Measurements from ENCODE around the gene DTWD2.
"Not testable (repeated sequence)": the region's sequence is repeated elsewhere in the genome, so short reads cannot be mapped to it uniquely, and the experiment has no call there.

Gene DTWD2

DNA sequence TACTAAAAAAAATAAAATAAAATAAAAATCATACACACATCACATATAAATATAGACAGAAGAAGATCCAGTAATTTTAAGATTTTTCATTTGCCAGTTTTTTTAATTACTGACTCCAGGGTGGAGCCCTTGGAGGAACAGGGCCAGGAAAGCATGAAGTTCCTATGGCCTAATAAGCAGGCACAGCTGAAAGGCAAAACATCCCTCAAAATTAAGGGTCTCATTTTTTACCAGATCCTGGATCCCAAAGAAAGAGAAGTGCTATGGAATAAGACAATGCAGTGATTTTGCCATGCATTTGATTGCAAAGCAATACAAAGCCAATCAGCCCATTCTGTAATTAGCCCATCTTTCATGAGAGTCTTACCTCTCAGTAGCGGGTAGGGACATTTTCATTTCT is 11.3 kb upstream of the DTWD2 start:
- in situ Hi-C loops (cut with MboI; ENCODE audit: low sequenced_read_pairs), result loop anchor here (25.0 kb wide), 1 partner anchor 413 kb away; no protein-coding TSS in a partner anchor

DNA sequence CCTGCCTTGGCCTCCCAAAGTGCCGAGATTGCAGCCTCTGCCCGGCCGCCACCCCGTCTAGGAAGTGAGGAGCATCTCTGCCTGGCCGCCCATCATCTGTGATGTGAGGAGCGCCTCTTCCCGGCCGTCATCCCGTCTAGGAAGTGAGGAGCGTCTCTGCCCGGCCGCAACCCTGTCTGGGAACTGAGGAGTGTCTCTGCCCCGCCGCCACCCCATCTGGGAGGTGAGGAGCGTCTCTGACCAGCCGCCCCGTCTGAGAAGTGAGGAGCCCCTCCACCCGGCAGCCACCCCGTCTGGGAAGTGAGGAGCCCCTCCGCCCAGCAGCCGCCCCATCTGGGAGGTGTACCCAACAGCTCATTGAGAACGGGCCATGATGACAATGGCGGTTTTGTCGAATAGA is 10.5 kb upstream of the DTWD2 start:
- in situ Hi-C loops (cut with MboI; ENCODE audit: low sequenced_read_pairs), result not testable (repeated sequence)

DNA sequence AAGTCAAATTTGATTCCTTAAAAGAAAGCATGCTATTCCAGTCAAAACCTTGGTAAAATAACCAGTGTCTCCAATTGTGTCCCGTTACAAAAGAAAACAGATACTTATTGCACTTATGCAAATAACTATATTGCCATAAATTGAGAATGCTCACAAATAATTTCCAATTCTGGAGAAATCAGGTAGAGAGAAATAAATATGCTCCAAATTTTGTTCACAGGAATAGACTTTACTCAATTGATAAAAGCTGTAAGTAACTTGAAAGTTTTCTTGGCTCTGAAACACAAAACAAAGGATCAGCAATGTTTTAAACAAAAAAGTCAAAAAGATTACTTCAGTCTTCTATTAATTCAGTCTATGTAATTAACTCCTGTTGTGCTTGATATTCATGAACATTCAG is 7.8 kb upstream of the DTWD2 start:
- in situ Hi-C loops (cut with MboI; ENCODE audit: low sequenced_read_pairs), result no loop called here

DNA sequence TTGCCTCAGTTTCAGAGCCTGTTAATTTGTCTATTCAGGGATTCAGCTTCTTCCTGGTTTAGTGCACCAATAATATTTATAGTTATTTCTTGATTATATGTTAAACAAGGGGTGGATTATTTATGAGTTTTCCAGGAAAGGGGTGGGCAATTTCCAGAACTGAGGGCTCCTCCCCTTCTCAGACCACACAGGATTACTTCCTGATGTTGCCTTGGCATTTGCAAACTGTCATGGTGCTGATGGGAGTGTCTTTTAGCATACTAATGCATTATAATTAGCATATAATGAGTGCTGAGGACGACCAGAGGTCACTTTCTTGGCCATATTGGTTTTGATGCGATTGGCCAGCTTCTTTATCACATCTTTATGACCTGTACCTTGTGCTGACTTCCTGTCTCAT is 6.2 kb upstream of the DTWD2 start:
- in situ Hi-C loops (cut with MboI; ENCODE audit: low sequenced_read_pairs), result no loop called here

DNA sequence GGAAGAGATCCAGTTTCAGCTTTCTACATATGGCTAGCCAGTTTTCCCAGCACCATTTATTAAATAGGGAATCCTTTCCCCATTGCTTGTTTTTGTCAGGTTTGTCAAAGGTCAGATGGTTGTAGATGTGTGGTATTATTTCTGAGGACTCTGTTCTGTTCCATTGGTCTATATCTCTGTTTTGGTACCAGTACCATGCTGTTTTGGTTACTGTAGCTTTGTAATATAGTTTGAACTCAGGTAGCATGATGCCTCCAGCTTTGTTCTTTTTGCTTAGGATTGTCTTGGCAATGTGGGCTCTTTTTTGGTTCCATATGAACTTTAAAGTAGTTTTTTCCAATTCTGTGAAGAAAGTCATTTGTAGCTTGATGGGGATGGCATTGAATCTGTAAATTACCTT is 4.8 kb upstream of the DTWD2 start:
- in situ Hi-C loops (cut with MboI; ENCODE audit: low sequenced_read_pairs), result not testable (repeated sequence)

DNA sequence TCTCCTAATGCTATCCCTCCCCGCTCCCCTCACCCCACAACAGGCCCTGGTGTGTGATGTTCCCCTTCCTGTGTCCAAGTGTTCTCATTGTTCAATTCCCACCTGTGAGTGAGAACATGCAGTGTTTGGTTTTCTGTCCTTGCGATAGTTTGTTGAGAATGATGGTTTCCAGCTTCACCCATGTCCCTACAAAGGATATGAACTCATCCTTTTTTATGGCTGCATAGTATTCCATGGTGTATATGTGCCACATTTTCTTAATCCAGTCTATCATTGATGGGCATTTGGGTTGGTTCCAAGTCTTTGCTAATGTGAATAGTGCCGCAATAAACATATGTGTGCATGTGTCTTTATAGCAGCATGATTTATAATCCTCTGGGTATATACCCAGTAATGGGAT is 3.7 kb upstream of the DTWD2 start:
- in situ Hi-C loops (cut with MboI; ENCODE audit: low sequenced_read_pairs), result not testable (repeated sequence)

DNA sequence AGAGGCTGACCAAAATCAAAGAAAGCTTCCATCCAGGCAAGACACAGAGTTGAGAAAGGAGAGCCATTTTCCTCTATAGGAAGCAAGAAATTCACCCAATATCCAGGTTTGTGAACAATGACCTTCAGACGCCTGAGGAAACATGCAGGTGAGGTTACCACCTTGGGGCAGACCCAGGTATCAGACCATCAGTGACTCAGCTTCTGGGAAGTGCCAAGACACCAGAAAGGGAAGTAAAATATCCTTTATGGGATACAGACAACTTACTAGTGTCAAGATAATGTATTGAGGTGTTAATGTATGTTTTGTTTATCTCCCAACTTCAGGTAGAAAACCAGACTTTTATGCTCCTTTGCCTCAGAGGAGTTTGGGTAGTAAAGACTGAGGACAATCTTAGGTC is 2.2 kb upstream of the DTWD2 start:
- in situ Hi-C loops (cut with MboI; ENCODE audit: low sequenced_read_pairs), result no loop called here

DNA sequence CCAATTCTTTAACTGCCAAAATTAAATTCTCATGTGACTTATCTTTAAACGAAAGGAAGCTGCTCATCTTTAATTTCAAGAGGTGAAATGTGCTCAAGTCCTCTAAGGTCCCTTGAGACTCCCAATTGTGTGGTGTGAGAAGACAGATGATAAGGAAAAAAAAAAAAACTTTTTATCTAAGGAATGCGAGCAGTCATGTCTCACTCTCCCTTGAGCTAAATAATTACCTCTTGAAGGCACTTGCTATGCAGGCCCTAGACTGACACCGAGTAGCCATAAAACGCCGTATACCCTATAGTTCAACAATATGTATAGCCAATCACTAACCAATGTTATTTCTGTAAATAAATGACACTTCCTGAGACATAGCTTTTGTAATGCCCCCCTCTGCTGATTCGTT is 1.5 kb upstream of the DTWD2 start:
- in situ Hi-C loops (cut with MboI; ENCODE audit: low sequenced_read_pairs), result no loop called here

DNA sequence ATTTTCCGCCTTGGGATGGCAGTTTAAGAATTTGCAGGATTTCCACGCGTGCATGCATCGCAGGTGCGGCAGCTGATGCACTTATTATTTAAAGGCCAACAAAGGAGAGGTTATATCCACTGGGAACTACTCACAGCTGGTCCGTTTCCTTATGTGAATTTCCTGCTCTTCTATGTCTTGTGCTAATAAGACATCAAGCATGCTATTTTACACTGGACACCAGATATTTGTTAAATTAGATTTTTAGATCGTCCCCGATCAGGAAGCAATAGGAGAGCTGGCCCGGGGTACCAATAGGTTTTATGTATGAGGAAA is 476 bp upstream of the DTWD2 start:
- in situ Hi-C loops (cut with MboI; ENCODE audit: low sequenced_read_pairs), result no loop called here

DNA sequence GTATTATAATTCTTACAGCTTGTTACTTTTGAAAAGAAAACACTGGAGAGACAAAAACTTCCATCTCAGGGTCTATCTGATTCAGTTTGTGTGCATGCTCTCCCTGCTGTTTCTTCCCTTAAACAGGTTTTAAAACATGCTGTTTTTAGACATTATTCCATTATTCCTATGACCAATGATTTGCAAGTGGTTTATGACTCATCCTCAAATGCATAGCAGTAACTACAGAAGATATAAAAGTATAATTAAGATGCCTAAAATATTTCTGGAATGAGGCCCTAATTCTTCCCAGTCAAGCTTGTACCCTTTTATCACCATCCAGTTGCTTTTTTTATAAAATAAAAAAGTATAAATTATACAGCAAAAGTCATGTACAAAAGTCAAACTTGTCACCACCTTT is 3.7 kb downstream of the DTWD2 start:
- in situ Hi-C loops (cut with MboI; ENCODE audit: low sequenced_read_pairs), result no loop called here

DNA sequence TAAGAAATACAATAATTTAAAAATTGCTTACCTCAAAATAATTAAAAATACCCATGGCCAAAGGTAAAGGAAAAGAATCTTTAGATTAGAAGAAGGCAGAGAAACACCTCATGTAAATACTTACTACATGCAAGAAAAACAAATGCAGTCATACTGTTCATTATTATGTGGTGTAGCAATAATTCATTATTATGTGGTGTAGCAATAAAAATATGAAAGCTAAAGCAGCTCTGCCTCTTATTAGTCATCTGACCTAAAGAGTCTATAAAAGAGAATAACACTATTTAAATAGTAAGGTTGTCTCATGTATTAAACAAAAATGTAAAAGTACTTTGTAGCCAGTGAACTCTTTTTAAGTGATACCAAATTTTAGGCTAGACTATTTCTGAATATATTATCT is 6.6 kb downstream of the DTWD2 start:
- in situ Hi-C loops (cut with MboI; ENCODE audit: low sequenced_read_pairs), result no loop called here

DNA sequence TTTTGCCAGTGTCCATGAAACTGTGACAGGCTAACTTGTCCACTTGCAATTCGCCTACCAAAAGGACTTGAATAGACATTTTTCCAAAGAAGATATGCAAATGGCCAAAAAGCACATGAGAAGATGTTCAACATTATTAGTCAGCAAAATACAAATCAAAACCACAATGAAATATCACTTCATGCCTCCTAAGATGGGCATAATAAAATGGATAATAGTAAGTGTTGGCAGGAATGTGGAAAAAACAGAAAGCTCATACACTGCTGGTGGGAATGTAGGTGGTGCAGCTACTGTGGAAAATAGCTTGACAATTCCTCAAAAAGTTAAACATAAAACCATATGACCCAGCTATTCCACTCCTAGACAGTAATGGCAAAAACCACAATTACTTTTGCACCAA is 7.9 kb downstream of the DTWD2 start:
- in situ Hi-C loops (cut with MboI; ENCODE audit: low sequenced_read_pairs), result no loop called here

DNA sequence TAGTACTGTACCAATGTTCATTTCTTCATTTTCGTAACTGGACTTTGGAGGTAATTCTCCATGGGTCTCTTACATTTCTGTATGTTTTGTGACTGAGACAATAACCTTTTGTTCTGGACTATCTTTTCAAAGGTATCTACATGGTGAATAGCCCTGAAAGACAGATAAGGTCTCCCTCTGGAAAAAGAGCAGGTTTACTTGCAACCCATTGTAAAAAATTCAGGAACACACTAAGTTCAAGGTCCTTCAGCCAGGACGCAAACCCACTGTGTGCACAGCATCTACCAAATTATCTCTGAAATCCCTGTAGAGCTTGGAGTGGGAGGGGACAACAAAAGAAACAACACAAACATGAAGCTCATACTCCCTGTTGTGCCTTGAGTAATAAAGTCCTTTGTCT is 8.3 kb downstream of the DTWD2 start:
- in situ Hi-C loops (cut with MboI; ENCODE audit: low sequenced_read_pairs), result no loop called here

DNA sequence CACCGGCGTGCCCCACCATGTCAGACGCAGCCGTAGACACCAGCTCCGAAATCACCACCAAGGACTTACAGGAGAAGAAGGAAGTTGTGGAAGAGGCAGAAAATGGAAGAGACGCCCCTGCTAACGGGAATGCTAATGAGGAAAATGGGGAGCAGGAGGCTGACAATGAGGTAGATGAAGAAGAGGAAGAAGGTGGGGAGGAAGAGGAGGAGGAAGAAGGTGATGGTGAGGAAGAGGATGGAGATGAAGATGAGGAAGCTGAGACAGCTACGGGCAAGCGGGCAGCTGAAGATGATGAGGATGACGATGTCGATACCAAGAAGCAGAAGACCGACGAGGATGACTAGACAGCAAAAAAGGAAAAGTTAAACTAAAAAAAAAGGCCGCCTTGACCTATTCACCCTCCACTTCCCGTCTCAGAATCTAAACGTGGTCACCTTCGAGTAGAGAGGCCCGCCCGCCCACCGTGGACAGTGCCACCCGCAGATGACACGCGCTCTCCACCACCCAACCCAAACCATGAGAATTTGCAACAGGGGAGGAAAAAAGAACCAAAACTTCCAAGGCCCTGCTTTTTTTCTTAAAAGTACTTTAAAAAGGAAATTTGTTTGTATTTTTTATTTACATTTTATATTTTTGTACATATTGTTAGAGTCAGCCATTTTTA is 14.4 kb downstream of the DTWD2 start:
- in situ Hi-C loops (cut with MboI; ENCODE audit: low sequenced_read_pairs), result not testable (repeated sequence)

DNA sequence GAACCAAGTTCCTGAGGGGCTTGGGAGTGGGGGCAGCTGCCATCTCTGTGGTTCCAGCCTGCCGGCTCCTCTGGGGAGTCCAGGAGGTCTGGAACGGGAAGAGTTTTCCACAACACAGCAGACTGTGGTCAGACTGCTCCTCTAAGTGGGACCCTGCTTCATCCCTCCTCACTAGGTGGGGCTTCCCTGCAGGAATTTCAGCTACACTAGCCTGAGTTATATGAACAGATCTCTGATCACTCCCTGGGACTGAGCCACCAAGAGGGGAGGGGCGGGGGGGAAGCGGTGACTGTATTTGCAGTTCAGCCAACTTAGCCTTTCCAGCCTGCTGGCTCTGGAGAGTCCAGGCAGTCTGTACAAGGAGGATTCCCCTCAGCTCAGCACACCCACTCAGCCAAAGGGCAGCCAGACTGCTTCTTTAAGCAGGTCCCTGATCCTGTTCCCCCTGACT is 19.4 kb downstream of the DTWD2 start:
- in situ Hi-C loops (cut with MboI; ENCODE audit: low sequenced_read_pairs), result no loop called here

DNA sequence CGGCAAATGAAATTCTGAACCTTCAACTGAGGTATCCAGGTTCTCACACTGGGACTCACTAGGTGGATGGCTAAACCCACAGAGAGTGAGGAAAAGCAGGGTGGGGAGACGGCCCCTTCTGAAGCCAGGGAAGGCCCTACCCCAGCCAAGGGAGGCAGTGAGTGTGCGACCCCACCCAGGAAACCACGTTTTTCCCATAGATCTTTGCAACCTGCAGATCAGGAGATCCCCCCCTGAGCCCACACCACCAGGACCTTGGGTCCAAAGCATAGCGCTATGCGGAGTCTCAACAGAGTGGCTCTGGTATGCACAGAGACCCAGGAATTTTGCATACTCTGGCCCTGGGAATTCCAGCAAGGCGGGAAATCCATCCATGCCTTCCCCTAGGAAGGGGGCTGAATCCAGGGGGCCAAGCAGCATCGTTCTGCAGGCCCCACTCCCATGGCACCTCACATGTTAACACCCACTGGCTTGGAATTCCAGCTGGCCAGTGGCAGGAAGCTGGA is 19.9 kb downstream of the DTWD2 start:
- in situ Hi-C loops (cut with MboI; ENCODE audit: low sequenced_read_pairs), result no loop called here

DNA sequence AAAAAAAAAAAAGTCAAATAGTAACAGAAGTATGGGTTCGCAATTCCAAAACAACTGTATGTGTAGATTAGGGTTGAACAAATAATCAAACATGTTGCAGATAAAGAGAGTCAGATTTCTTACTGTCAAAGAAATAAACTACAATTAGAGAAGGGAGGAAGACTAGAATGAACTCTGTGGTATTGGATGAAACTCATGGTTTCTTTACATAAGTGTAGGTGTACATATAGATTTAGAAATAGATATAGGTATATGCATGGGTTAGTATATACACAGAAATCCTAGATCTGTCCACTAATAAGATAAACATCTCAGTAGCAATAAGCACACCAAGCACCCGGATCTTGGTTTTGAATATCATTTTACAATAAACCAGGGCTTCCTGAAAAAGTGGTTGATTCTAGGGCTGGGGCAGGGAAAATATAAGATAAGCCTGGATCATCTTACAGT is 21.3 kb downstream of the DTWD2 start:
- in situ Hi-C loops (cut with MboI; ENCODE audit: low sequenced_read_pairs), result no loop called here

DNA sequence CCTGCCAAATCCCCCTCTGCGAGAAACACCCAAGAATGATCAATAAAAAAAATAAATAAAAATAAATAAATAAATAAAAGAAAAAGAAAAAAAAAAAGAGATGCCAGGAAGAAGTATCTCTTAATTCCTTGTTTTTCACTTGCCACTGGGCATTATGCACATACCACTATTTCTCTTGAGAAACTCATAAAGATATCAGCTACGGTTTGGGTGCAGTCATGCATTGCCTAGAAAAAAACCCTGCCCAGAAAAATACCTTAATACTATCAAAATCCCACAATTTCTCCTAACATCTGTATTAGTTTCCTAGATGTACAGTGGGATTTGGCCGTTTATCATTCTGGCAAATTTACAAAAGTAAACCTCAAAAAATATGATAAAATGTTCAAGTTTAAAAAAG is 22.5 kb downstream of the DTWD2 start:
- in situ Hi-C loops (cut with MboI; ENCODE audit: low sequenced_read_pairs), result no loop called here

DNA sequence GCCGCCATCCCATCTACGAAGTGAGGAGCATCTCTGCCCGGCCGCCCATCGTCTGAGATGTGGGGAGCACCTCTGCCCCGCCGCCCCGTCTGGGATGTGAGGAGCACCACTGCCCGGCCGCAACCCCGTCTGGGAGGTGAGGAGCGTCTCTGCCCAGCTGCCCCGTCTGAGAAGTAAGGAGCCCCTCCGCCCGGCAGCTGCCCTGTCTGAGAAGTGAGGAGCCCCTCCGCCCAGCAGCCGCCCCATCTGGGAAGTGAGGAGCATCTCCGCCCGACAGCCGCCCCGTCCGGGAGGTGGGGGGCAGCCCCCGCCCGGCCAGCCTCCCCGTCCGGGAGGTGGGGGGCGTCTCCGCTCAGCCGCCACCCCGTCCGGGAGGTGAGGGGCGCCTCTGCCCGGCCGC is 23.4 kb downstream of the DTWD2 start:
- in situ Hi-C loops (cut with MboI; ENCODE audit: low sequenced_read_pairs), result not testable (repeated sequence)

DNA sequence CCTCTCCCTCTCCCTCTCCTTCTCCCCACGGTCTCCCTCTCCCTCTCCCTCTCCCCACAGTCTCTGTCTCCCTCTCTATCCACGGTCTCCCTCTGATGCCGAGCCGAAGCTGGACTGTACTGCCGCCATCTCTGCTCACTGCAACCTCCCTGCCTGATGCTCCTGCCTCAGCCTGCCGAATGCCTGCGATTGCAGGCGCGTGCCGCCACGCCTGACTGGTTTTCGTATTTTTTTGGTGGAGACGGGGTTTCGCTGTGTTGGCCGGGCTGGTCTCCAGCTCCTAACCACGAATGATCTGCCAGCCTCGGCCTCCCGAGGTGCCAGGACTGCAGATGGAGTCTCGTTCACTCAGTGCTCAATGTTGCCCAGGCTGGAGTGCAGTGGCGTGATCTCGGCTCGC is 24.0 kb downstream of the DTWD2 start:
- in situ Hi-C loops (cut with MboI; ENCODE audit: low sequenced_read_pairs), result not testable (repeated sequence)

DNA sequence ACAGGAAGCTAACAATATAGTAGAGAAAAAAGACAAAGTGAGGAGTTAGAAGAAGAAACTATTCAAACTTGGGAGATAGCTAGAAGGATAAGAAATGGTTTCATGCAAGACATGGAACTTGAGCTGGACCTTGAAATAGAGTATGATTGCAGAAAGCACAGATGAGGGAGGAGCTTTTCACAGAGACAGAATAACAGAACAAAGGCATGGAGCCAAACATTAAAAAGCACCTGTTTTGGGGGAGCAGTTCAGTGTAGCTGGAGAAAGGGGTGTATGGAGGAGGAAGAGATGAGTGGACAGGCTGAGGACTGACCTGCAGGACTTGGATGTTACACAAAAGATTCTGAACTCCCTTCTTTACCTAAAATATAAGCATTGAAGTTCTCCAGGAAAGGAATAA is 25.2 kb downstream of the DTWD2 start:
- in situ Hi-C loops (cut with MboI; ENCODE audit: low sequenced_read_pairs), result no loop called here

DNA sequence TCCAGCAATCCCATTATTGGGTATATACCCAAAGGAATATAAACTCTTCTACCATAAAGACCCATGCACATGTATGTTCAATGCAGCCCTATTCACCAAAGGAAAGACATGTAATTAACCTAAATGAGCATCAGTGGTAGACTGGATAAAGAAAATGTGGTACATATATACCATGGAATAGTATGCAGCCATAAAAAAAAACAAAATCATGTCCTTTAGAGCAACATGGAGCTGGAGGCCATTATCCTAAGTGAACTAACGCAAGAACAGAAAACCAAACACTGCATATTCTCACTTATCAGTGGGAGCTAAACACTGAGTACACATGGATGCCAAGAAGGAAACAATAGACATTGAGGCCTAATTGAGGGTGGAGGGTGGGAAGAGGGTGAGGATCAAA is 27.8 kb downstream of the DTWD2 start:
- in situ Hi-C loops (cut with MboI; ENCODE audit: low sequenced_read_pairs), result no loop called here

DNA sequence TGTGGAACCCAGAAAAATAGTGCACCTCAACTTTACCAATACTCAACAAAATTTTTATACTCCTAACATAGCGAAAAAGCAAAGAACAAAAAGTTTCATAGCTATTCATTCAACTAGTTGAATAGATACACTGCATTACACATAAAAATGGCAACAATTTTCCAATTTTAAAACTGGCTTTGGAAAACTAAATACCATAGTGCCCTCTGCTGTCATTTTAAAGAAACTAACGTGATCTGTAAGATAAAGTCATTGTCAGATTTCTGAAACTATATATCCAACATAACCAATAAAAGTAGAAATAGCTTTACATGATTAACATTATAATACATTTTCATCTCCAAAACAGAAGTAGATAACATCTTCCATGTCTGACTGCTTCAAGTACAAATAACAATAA is 31.6 kb downstream of the DTWD2 start:
- in situ Hi-C loops (cut with MboI; ENCODE audit: low sequenced_read_pairs), result no loop called here

Measured in HL-60/S4 (cell line).